ENCODE measurements around the gene PCSK2.
"Not testable (repeated sequence)": the region's sequence is repeated elsewhere in the genome, so short reads cannot be mapped to it uniquely, and the experiment has no call there.

Gene PCSK2

GRCh38 chr20:17226410-17227218 lies at the start of gene PCSK2:
TSS of gene PCSK2 (plus strand) at chr20:17227040. CDS start at chr20:17227306, 266 bp downstream.
- peak; percentile 64 for DNase-seq

- no peak for DNase-seq
Observed at GRCh38 chr20:17177341-17177740, 49.5 kb upstream of the PCSK2 start.

- DNase-seq = no peak
Observed at GRCh38 chr20:17179840-17180239, 47.0 kb upstream of the PCSK2 start.

GRCh38 chr20:17189976-17190695 lies 36.7 kb upstream of the PCSK2 start:
- no peak for DNase-seq

- no peak for DNase-seq
Observed at GRCh38 chr20:17197041-17197440, 29.8 kb upstream of the PCSK2 start.

- no peak for DNase-seq
Observed at GRCh38 chr20:17202030-17202429, 24.8 kb upstream of the PCSK2 start.

GRCh38 chr20:17202673-17203072 lies 24.2 kb upstream of the PCSK2 start:
- DNase-seq = no peak

GRCh38 chr20:17205084-17205813 lies 21.6 kb upstream of the PCSK2 start:
- no peak for DNase-seq

- no peak for DNase-seq
Observed at GRCh38 chr20:17210387-17210786, 16.5 kb upstream of the PCSK2 start.

GRCh38 chr20:17210983-17211382 lies 15.9 kb upstream of the PCSK2 start:
- no peak for DNase-seq

- DNase-seq = no peak
Observed at GRCh38 chr20:17215167-17215566, 11.7 kb upstream of the PCSK2 start.

- not testable (repeated sequence) for DNase-seq
Observed at GRCh38 chr20:17219856-17220255, 7.0 kb upstream of the PCSK2 start.

GRCh38 chr20:17223553-17223952 lies 3.3 kb upstream of the PCSK2 start:
- no peak for DNase-seq

GRCh38 chr20:17225851-17226409 lies 910 bp upstream of the PCSK2 start:
- DNase-seq = no peak

GRCh38 chr20:17227219-17227575 lies 357 bp downstream of the PCSK2 start:
- DNase-seq = no peak

GRCh38 chr20:17227669-17228623 lies 1.1 kb downstream of the PCSK2 start:
- no peak for DNase-seq

GRCh38 chr20:17228624-17229061 lies 1.8 kb downstream of the PCSK2 start:
- DNase-seq = no peak

GRCh38 chr20:17229256-17229655 lies 2.4 kb downstream of the PCSK2 start:
- no peak for DNase-seq

GRCh38 chr20:17233626-17234025 lies 6.8 kb downstream of the PCSK2 start:
- no peak for DNase-seq

- DNase-seq = no peak
Observed at GRCh38 chr20:17236766-17237165, 9.9 kb downstream of the PCSK2 start.

GRCh38 chr20:17248224-17248623 lies 21.4 kb downstream of the PCSK2 start:
- no peak for DNase-seq

GRCh38 chr20:17262786-17263185 lies 35.9 kb downstream of the PCSK2 start:
- no peak for DNase-seq

Measured in NCI-H1436 treated with DMSO at 0.1 percent for 48 hours (cell line).